Endometrium (tissue), 2 donors: Measurements from ENCODE around the gene SPINK9.
"Not testable (repeated sequence)": the region's sequence is repeated elsewhere in the genome, so short reads cannot be mapped to it uniquely, and the experiment has no call there.

Experiments
- FAIRE-seq: peaks from 2 replicates; lab custom pipeline; 2012; peaks lifted over from hg19 to GRCh38; lab: Jason Lieb, UNC
- donor health status: control.
- donor health status: control.

SPINK9 gene

GRCh38 chr5:148335259-148335658, at the start of gene SPINK9:
SPINK9 (plus strand) TSS chr5:148335559; CDS start chr5:148335614, 55 bp downstream.
- FAIRE-seq, result no peak

- no peak for FAIRE-seq
Observed at GRCh38 chr5:148290271-148291195, 44.8 kb upstream of the SPINK9 start.

GRCh38 chr5:148297731-148298130, 37.6 kb upstream of the SPINK9 start:
- no peak for FAIRE-seq

GRCh38 chr5:148306446-148306845, 28.9 kb upstream of the SPINK9 start:
- FAIRE-seq, result no peak

- no peak for FAIRE-seq
Observed at GRCh38 chr5:148309019-148309418, 26.3 kb upstream of the SPINK9 start.

GRCh38 chr5:148309746-148310145, 25.6 kb upstream of the SPINK9 start:
- FAIRE-seq, result no peak

GRCh38 chr5:148311484-148311883, 23.9 kb upstream of the SPINK9 start:
- no peak for FAIRE-seq

GRCh38 chr5:148312153-148312552, 23.2 kb upstream of the SPINK9 start, which contains the start of gene SPINK7:
SPINK7 (plus strand) TSS chr5:148312423; CDS start chr5:148312484, 61 bp downstream.
- FAIRE-seq, result no peak

- FAIRE-seq, result no peak
Observed at GRCh38 chr5:148314187-148314586, 21.2 kb upstream of the SPINK9 start.

- FAIRE-seq, result no peak
Observed at GRCh38 chr5:148314731-148315130, 20.6 kb upstream of the SPINK9 start.

- FAIRE-seq, result not testable (repeated sequence)
Observed at GRCh38 chr5:148320011-148320963, 15.1 kb upstream of the SPINK9 start.

GRCh38 chr5:148333262-148333849, 2.0 kb upstream of the SPINK9 start:
- FAIRE-seq, result no peak

GRCh38 chr5:148336704-148337435, 1.5 kb downstream of the SPINK9 start:
- FAIRE-seq, result no peak

GRCh38 chr5:148342371-148343045, 7.1 kb downstream of the SPINK9 start:
- peak; percentile 31 for FAIRE-seq

- no peak for FAIRE-seq
Observed at GRCh38 chr5:148343046-148343407, 7.7 kb downstream of the SPINK9 start.

- FAIRE-seq, result no peak
Observed at GRCh38 chr5:148343603-148344487, 8.5 kb downstream of the SPINK9 start.

GRCh38 chr5:148347706-148348105, 12.3 kb downstream of the SPINK9 start:
- no peak for FAIRE-seq

- no peak for FAIRE-seq
Observed at GRCh38 chr5:148352696-148353095, 17.3 kb downstream of the SPINK9 start.

GRCh38 chr5:148353634-148354033, 18.3 kb downstream of the SPINK9 start:
- FAIRE-seq, result no peak

GRCh38 chr5:148364343-148364742, 29.0 kb downstream of the SPINK9 start:
- FAIRE-seq, result no peak
